ENCODE data around the gene TUBGCP5.

Gene TUBGCP5

DNA sequence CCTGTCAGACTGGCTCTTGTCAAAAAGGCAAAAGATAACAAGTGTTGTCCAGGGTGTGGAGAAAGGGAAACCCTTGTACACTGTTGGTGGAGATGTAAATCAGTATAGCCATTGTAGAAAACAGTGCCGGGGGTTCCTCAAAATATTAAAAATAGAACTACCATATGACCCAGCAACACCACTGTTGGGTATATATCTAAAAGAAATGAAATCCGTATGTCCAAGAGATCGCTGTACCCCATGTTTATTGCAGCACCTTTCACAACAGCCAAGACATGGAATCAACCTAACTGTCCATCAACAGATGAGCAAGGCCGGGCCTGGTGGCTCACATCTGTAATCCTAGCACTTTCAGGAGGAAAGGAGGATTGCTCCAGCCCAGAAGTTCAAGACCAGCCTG is 65.4 kb downstream of the TUBGCP5 start:
- DNase-seq: no peak

GRCh38 chr15:22973286-22973685 is 66.1 kb downstream of the TUBGCP5 start:
- no peak for DNase-seq

DNA sequence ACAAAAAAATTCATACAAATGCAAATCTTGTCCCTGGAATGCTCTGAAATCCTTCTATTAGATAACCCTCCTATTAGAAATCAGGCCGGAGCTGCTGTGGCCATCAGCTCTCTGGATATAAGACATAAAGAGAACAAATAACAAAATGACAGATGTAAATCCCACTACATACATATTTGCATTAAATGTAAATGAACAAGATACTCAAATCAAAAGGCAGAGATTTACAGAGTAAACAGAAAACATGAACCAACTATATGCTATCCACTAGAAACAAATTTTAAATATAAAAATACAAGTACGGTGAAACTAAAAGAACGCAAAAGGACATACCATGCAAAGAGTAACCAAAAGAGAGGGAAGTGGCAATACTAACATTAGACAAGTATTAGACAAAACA is 69.9 kb downstream of the TUBGCP5 start:
- no peak for DNase-seq

- DNase-seq: no peak
These were observed 71.0 kb downstream of the TUBGCP5 start for GRCh38 chr15:22968366-22968765.

- DNase-seq: no peak
These were observed 72.1 kb downstream of the TUBGCP5 start for GRCh38 chr15:22967084-22967770.

DNA sequence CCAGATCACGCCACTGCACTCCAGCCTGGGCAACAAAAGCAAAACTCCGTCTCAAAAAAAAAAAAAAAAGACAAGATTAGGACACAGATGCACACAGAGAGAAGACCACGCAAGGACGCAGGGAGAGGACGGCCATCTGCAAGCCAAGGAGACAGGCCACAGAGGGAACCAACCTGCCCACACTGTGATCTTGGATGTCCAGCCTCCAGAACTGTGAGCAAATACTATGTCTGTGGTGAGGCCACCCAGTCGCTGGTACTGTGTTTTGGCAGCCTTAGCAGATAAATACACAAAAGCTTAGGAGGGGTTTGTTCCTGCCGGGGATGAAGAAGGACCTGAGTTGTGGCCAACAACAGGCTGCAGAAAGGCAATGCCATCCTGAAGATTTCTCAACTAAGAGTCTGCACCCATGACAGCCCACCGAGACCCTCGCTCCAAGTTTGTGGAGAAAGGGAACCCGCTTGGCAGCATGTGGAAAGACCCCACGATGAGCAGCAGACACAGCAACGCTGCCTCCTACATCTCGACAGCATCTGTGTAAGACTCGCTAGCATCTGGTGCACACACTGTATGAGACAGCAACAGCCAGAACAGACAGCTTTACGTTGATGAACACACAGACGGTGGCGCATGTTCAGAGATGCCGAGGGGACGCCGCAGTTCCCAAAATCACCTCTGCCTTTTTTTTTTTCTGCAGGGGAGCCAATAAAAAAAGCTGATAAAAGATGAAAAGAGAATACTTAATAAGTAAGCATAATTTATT is 72.9 kb downstream of the TUBGCP5 start:
- DNase-seq: no peak

GRCh38 chr15:22963641-22964040 is 75.7 kb downstream of the TUBGCP5 start:
- no peak for DNase-seq

DNA sequence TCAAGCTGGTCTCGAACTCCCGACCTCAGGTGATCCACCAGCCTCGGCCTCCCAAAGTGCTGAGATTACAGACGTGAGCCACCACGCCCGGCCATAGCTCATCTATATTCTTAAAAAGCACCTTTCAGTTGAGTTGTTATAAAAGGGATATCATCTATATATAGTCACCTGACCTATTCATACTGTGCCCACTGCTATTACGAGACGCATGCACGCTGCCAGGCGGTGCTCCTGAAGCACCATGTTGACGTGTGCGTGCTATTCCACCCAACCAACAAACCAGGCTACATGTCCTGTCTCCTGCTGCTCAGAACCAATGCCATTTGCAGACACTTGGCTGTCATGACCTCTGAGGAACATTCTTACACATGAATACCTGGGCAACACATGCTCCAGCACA is 76.8 kb downstream of the TUBGCP5 start:
- no peak for DNase-seq

DNA sequence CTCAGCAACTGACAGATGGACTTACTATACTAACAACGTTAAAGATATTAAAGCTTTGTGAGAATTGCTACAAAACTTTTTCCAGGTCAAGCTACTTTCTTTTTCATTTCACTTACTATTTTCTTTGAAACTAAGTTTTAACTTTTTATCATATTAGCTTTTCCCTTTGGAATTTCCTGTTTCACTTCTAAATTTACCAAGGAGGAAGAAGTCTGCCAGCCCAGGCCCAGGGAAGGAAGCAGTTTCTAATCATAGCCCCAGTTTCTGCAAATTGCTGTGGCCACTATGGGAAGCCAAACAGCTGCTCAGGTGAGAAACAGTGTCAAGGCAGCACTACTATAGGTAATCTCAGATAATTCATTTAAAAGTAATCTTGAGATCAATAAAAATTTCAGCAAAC is 77.6 kb downstream of the TUBGCP5 start:
- DNase-seq: no peak

- DNase-seq: no peak
These were observed 78.8 kb downstream of the TUBGCP5 start for GRCh38 chr15:22960556-22960955.

- DNase-seq: no peak
These were observed 79.2 kb downstream of the TUBGCP5 start for GRCh38 chr15:22960126-22960525.

- DNase-seq: no peak
These were observed 79.9 kb downstream of the TUBGCP5 start for GRCh38 chr15:22959321-22960101.

- no peak for DNase-seq
These were observed 80.7 kb downstream of the TUBGCP5 start for GRCh38 chr15:22958487-22959280.

GRCh38 chr15:22956978-22957260 is 82.5 kb downstream of the TUBGCP5 start:
- DNase-seq: no peak

- no peak for DNase-seq
These were observed 83.0 kb downstream of the TUBGCP5 start for GRCh38 chr15:22956257-22956977.

GRCh38 chr15:22955544-22956119 is 83.7 kb downstream of the TUBGCP5 start:
- DNase-seq: no peak

- no peak for DNase-seq
These were observed 84.4 kb downstream of the TUBGCP5 start for GRCh38 chr15:22954798-22955543.

DNA sequence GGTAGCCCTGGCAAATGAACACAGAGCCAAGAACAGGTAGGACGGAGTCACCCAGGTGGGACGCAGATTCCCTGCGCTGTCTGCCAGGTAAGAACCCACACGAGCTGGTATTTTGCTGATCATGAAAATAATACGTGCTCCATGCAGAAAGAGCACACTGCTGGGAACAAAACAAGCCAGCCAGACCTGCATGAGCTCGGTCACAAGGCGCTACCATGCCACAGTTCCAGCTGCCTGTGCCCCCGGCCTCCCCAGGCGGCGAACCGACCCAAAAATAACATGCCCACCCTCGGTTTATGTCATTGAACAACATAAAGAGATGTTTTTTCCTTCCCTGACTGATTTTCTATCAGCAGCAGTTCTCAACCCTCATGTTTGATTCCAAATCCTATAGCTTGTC is 85.0 kb downstream of the TUBGCP5 start:
- DNase-seq: no peak

GRCh38 chr15:22952796-22953579 is 86.4 kb downstream of the TUBGCP5 start:
- no peak for DNase-seq

Data from stimulated activated CD4-positive, alpha-beta T cell treated with anti-CD3 and anti-CD28 coated beads, Interleukin-2, amount 100 ng/mL, for 48 hours (primary cell).